ENCODE measurements around the gene CALHM1.
"Not testable (repeated sequence)": the region's sequence is repeated elsewhere in the genome, so short reads cannot be mapped to it uniquely, and the experiment has no call there.

CALHM1 gene

GRCh38 chr10:103504181-103504783 lies 45.6 kb upstream of the CALHM1 start:
- DNase-seq: peak; percentile 98
- Histone ChIP-seq H3K27me3 (replicated peaks; ENCODE audit: insufficient read depth, low read length) (no peaks in the 10 kb centered on the region), H2AFZ (ENCODE audit: low read length) (no peak overlapping the region), H3K9me3 (replicated peaks; ENCODE audit: insufficient read depth, low read length) (no peaks in the 10 kb centered on the region), H3K9ac (ENCODE audit: low read length) (peak overlapping the region; percentile 58), H3K79me2 (ENCODE audit: low read length) (peaks cover 31% of the 10 kb centered on the region), H3K27ac (ENCODE audit: low read length) (peak overlapping the region; percentile 85), H3K4me3 (ENCODE audit: low read length) (no peak overlapping the region), H3K9me2 (replicated peaks; ENCODE audit: insufficient read depth, low read length) (no peaks in the 10 kb centered on the region), H3K36me3 (replicated peaks; ENCODE audit: insufficient read depth, low read length) (no peaks in the 10 kb centered on the region), H3K4me1 (ENCODE audit: low read length) (peaks cover 78% of the 10 kb centered on the region), H3F3A (ENCODE audit: insufficient read depth, low read length) (peaks cover 44% of the 10 kb centered on the region), H4K20me1 (ENCODE audit: insufficient read depth, low read length) (no peaks in the 10 kb centered on the region), H3K4me2 (ENCODE audit: low read depth, low read length) (peak overlapping the region; percentile 45; the same call in 1 of the 2 replicates)
- TF ChIP-seq, protein P1, sequence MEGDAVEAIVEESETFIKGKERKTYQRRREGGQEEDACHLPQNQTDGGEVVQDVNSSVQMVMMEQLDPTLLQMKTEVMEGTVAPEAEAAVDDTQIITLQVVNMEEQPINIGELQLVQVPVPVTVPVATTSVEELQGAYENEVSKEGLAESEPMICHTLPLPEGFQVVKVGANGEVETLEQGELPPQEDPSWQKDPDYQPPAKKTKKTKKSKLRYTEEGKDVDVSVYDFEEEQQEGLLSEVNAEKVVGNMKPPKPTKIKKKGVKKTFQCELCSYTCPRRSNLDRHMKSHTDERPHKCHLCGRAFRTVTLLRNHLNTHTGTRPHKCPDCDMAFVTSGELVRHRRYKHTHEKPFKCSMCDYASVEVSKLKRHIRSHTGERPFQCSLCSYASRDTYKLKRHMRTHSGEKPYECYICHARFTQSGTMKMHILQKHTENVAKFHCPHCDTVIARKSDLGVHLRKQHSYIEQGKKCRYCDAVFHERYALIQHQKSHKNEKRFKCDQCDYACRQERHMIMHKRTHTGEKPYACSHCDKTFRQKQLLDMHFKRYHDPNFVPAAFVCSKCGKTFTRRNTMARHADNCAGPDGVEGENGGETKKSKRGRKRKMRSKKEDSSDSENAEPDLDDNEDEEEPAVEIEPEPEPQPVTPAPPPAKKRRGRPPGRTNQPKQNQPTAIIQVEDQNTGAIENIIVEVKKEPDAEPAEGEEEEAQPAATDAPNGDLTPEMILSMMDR (IDR thresholded peaks at IDR 0.05; ENCODE audit: low read length): no peak
- TF ChIP-seq EZH2 (optimal IDR thresholded peaks at IDR 0.05; ENCODE audit: low read depth, low read length) (no peak), EZH2phosphoT487 (IDR thresholded peaks at IDR 0.05; ENCODE audit: low read length) (no peak)

DNA sequence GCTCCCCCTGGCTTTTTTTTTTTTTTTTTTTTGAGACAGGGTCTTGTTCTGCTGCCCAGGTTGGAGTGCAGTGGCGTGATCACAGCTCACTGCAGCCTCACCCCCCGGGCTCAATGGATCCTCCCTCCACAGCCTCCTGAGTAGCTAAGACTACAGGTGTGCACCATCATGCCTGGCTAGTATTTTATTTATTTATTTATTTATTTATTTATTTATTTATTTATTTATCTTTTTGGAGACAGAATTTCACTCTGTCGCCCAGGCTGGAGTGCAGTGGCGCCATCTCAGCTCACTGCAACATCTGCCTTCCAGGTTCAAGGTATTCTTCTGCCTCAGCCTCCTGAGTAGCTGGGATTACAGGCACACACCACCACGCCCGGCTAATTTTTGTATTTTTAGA lies 45.1 kb upstream of the CALHM1 start:
- H2AFZ ChIP-seq (ENCODE audit: low read length); H3K4me2 ChIP-seq (ENCODE audit: low read depth, low read length); H3K9me2 ChIP-seq (replicated peaks; ENCODE audit: insufficient read depth, low read length); H3K4me3 ChIP-seq (ENCODE audit: low read length); H3K9me3 ChIP-seq (replicated peaks; ENCODE audit: insufficient read depth, low read length); DNase-seq; H4K20me1 ChIP-seq (ENCODE audit: insufficient read depth, low read length); H3K36me3 ChIP-seq (replicated peaks; ENCODE audit: insufficient read depth, low read length); H3K27me3 ChIP-seq (replicated peaks; ENCODE audit: insufficient read depth, low read length): not testable (repeated sequence)
- Histone ChIP-seq H3K9ac (ENCODE audit: low read length) (peak overlapping the region; percentile 26; the same call in 1 of the 2 replicates), H3K79me2 (ENCODE audit: low read length) (peaks cover 31% of the 10 kb centered on the region), H3K4me1 (ENCODE audit: low read length) (peaks cover 80% of the 10 kb centered on the region), H3K27ac (ENCODE audit: low read length) (peak overlapping the region; percentile 85; the same call in 1 of the 2 replicates), H3F3A (ENCODE audit: insufficient read depth, low read length) (peaks cover 48% of the 10 kb centered on the region)

GRCh38 chr10:103502849-103503660 lies 44.4 kb upstream of the CALHM1 start:
- H3K9me3 ChIP-seq (replicated peaks; ENCODE audit: insufficient read depth, low read length): no peaks in the 10 kb centered on the region
- TF ChIP-seq EZH2phosphoT487 (IDR thresholded peaks at IDR 0.05; ENCODE audit: low read length): no peak
- no peak for TF ChIP-seq EZH2 (optimal IDR thresholded peaks at IDR 0.05; ENCODE audit: low read depth, low read length)
- TF ChIP-seq, protein P1 (IDR thresholded peaks at IDR 0.05; ENCODE audit: low read length): no peak
- H2AFZ ChIP-seq (ENCODE audit: low read length): no peak overlapping the region
- H3K4me2 ChIP-seq (ENCODE audit: low read depth, low read length): no peak overlapping the region
- peaks cover 53% of the 10 kb centered on the region for H3F3A ChIP-seq (ENCODE audit: insufficient read depth, low read length)
- no peak overlapping the region for H3K9ac ChIP-seq (ENCODE audit: low read length)
- H3K27ac ChIP-seq (ENCODE audit: low read length): peak overlapping the region; percentile 85; the same call in 1 of the 2 replicates
- peaks cover 31% of the 10 kb centered on the region for H3K79me2 ChIP-seq (ENCODE audit: low read length)
- peaks cover 83% of the 10 kb centered on the region for H3K4me1 ChIP-seq (ENCODE audit: low read length)
- DNase-seq: no peak
- H3K27me3 ChIP-seq (replicated peaks; ENCODE audit: insufficient read depth, low read length): no peaks in the 10 kb centered on the region
- H3K4me3 ChIP-seq (ENCODE audit: low read length): no peak overlapping the region
- no peaks in the 10 kb centered on the region for H3K9me2 ChIP-seq (replicated peaks; ENCODE audit: insufficient read depth, low read length)
- no peaks in the 10 kb centered on the region for H4K20me1 ChIP-seq (ENCODE audit: insufficient read depth, low read length)
- H3K36me3 ChIP-seq (replicated peaks; ENCODE audit: insufficient read depth, low read length): no peaks in the 10 kb centered on the region
